CD4-positive, alpha-beta T cell (primary cell): Measurements from ENCODE around the gene RFXAP. TPM values are rescaled to one million over a fixed set of nuclear protein-coding genes. Genes with fewer than 3 reads are reported as not detected.

Experiments
- ATAC-seq: fragments of 200-7000 bp; cut with Tn5 transposase; one replicate; pipeline ENCODE4 v1.10.0; 2022; ENCODE audit warnings: mild to moderate bottlenecking; ENCODE audit not compliant: poor library complexity
- CTCF ChIA-PET: fragments of 350-600 bp; sonication (Branson Sonifier 250); formaldehyde crosslinking; loops from one replicate; lab custom pipeline; 2021; ENCODE audit warnings: antibody characterized with exemption, inconsistent platforms; lab: Charles Lee
- POLR2A ChIA-PET: fragments of 350-600 bp; sonication (Branson Sonifier 250); formaldehyde crosslinking; loops from one replicate; lab custom pipeline; 2021; ENCODE audit warnings: antibody characterized with exemption, inconsistent platforms; lab: Charles Lee
- DNase-seq, 14 experiments: peaks; one replicate each; pipeline ENCODE4 v3.0.0-alpha.2; 2013 to 2020; ENCODE audit warnings: mixed read lengths in 2 of 14
- H3K27ac ChIP-seq, 2 donors: one replicate each; pipeline versions ENCODE4 v1.5.1 to v1.7.0; 2013; ENCODE audit warnings: low read length in 2 of 2, low read depth in 1 of 2, mild to moderate bottlenecking in 1 of 2
- H3K27me3 ChIP-seq, 2 experiments: 1 replicate in 1 of 2; 2 replicates in 1 of 2; pipeline versions ENCODE4 v1.6.1 to v1.7.0; 2013; ENCODE audit warnings: low read length in 2 of 2, control low read depth in 1 of 2, mild to moderate bottlenecking in 1 of 2, moderate library complexity in 1 of 2; ENCODE audit not compliant: insufficient read depth in 2 of 2, control insufficient read depth in 1 of 2
- H3K36me3 ChIP-seq: one replicate; pipeline ENCODE4 v1.6.1; 2013; ENCODE audit warnings: low read length, control low read depth; ENCODE audit not compliant: insufficient read depth
- H3K4me1 ChIP-seq: one replicate; pipeline ENCODE4 v1.6.1; 2013; ENCODE audit warnings: low read length, control low read depth; ENCODE audit not compliant: insufficient read depth
- H3K4me3 ChIP-seq: one replicate; pipeline ENCODE4 v1.5.1; 2013; ENCODE audit warnings: mild to moderate bottlenecking, low read length, moderate library complexity
- H3K9me3 ChIP-seq, 2 experiments: 1 replicate in 1 of 2; 2 replicates in 1 of 2; pipeline versions ENCODE4 v1.6.1 to v1.7.0; 2013; ENCODE audit warnings: low read length in 2 of 2, mild to moderate bottlenecking in 2 of 2, control low read depth in 1 of 2, moderate library complexity in 1 of 2; ENCODE audit not compliant: control insufficient read depth in 1 of 2, insufficient read depth in 1 of 2
- H3K27ac Mint-ChIP-seq: one replicate; pipeline ENCODE4 v1.8.0; 2020; ENCODE audit warnings: mixed read lengths
- H3K27me3 Mint-ChIP-seq: one replicate; pipeline ENCODE4 v1.8.0; 2021; ENCODE audit warnings: mixed read lengths
- H3K36me3 Mint-ChIP-seq: one replicate; pipeline ENCODE4 v1.8.0; 2021; ENCODE audit warnings: low read depth, mixed read lengths
- H3K4me1 Mint-ChIP-seq: one replicate; pipeline ENCODE4 v1.8.0; 2021; ENCODE audit warnings: low read depth, mixed read lengths
- H3K4me3 Mint-ChIP-seq: one replicate; pipeline ENCODE4 v1.8.0; 2020; ENCODE audit warnings: mild to moderate bottlenecking, mixed read lengths
- H3K9me3 Mint-ChIP-seq: one replicate; pipeline ENCODE4 v1.8.0; 2020; ENCODE audit warnings: mixed read lengths
- CTCF ChIP-seq: fragments of 200-600 bp; IDR thresholded peaks from one replicate; pipeline ENCODE4 v1.8.0; 2022; ENCODE audit warnings: antibody characterized with exemption, mild to moderate bottlenecking
- intact Hi-C, 2 experiments: fragments of 100-400 bp; cut with DNase I in 1 of 2; cut with micrococcal nuclease in 1 of 2; formaldehyde crosslinking; loops; one replicate each; pipeline versions ENCODE4 v1.15.1 to v1.9.0; 2023 to 2025; cut with DNase I, micrococcal nuclease
- polyA plus RNA-seq, 2 donors: library from polyadenylated mRNA; unstranded; fragments of 120-200 nt; gene quantifications; one replicate each; pipeline ENCODE4 v1.2.1, GENCODE V29; 2013
- total RNA-seq, 174 experiments: library from RNA in 2 of 174; stranded (reverse) in 2 of 174; gene quantifications; one replicate each; pipeline ENCODE4 v1.2.3 and lab custom pipeline; 2021 to 2026

RFXAP gene
- 1 to 10 TPM; 5.8 to 6.0 TPM for total RNA-seq
- 8.3 TPM for polyA plus RNA-seq (2013, experiment 1 of 2)
- polyA plus RNA-seq (2013, experiment 2 of 2): 7.9 TPM
- total RNA-seq (lab: John Stamatoyannopoulos, UW): 2.1 to 34.8 (median 7.8) reads per million in 172 experiments

GRCh38 chr13:36818804-36819738 lies at the start of gene RFXAP:
RFXAP (plus strand) TSS chr13:36819222; CDS start chr13:36819358, 136 bp downstream.
- DNase-seq: peak; percentile 83 to 96 (median 90)
- Histone ChIP-seq H3K36me3 (no peaks in the 10 kb centered on the region), H3K27ac (peak within 1 kb of the TSS; percentile 38 to 53), H3K4me1 (peaks cover 29% of the 10 kb centered on the region), H3K27me3 (no peaks in the 10 kb centered on the region), H3K9me3 (no peaks in the 10 kb centered on the region), H3K4me3 (peak within 1 kb of the TSS; percentile 83)
- peak; percentile 28 for TF ChIP-seq CTCF
- intact Hi-C loops: loop anchor here (2.0 to 5.0 kb wide), 5 partner anchors 183 to 1528 kb away; partner anchors contain the start of genes SPART (in 2 of the 2), EXOSC8 (in 1 of the 2) and UFM1 (in 1 of the 2)
- Mint-ChIP-seq H3K9me3 (no peaks in the 10 kb centered on the region), H3K4me1 (peaks cover 56% of the 10 kb centered on the region), H3K27me3 (peaks cover 7% of the 10 kb centered on the region), H3K27ac (peak within 1 kb of the TSS; percentile 90), H3K4me3 (peak within 1 kb of the TSS; percentile 89), H3K36me3 (peaks cover 17% of the 10 kb centered on the region)
- ChIA-PET CTCF (interaction anchor here (1.0 kb wide), 1 partner anchor 180 kb away, joined by 3 read pairs; the partner anchor contains the start of gene ALG5), POLR2A (interaction anchor here (0.6 kb wide), 2 partner anchors 182 to 241 kb away, joined by 3 to 4 read pairs; partner anchors contain the start of gene EXOSC8)
- peak; percentile 89 for ATAC-seq

GRCh38 chr13:36769545-36769944 lies 49.5 kb upstream of the RFXAP start:
- Histone ChIP-seq H3K27me3 (peaks cover 2 to 3% of the 10 kb centered on the region in 2 experiments), H3K9me3 (peaks cover 0 to 4% of the 10 kb centered on the region in 2 experiments), H3K4me3 (no peak overlapping the region), H3K27ac (no peak overlapping the region), H3K36me3 (no peaks in the 10 kb centered on the region), H3K4me1 (no peaks in the 10 kb centered on the region)
- Mint-ChIP-seq H3K4me3 (no peak overlapping the region), H3K36me3 (no peaks in the 10 kb centered on the region), H3K9me3 (peaks cover 8% of the 10 kb centered on the region), H3K27me3 (peaks cover 45% of the 10 kb centered on the region), H3K27ac (no peak overlapping the region), H3K4me1 (no peaks in the 10 kb centered on the region)
- DNase-seq: no peak
- ChIA-PET POLR2A (no interaction called here), CTCF (no interaction called here)
- intact Hi-C loops: no loop called here
- no peak for ATAC-seq
- no peak for TF ChIP-seq CTCF

GRCh38 chr13:36770741-36771140 lies 48.3 kb upstream of the RFXAP start:
- ATAC-seq (no peak), DNase-seq (no peak)
- intact Hi-C loops: no loop called here
- no peaks in the 10 kb centered on the region for H3K4me1 ChIP-seq
- no peak overlapping the region for H3K27ac Mint-ChIP-seq
- H3K27me3 ChIP-seq: peaks cover 2 to 4% of the 10 kb centered on the region in 2 experiments
- ChIA-PET POLR2A (no interaction called here), CTCF (no interaction called here)
- no peak for TF ChIP-seq CTCF
- no peaks in the 10 kb centered on the region for H3K4me1 Mint-ChIP-seq
- H3K9me3 ChIP-seq: peaks cover 0 to 4% of the 10 kb centered on the region in 2 experiments
- no peak overlapping the region for H3K27ac ChIP-seq
- H3K36me3 ChIP-seq: no peaks in the 10 kb centered on the region
- H3K4me3 Mint-ChIP-seq: no peak overlapping the region
- no peak overlapping the region for H3K4me3 ChIP-seq
- H3K36me3 Mint-ChIP-seq: no peaks in the 10 kb centered on the region
- peaks cover 8% of the 10 kb centered on the region for H3K9me3 Mint-ChIP-seq
- H3K27me3 Mint-ChIP-seq: peaks cover 52% of the 10 kb centered on the region
